ENCODE data around the gene SMYD2. TPM values are rescaled to one million over a fixed set of nuclear protein-coding genes. Genes with fewer than 3 reads are reported as not detected.
A peak's percentile ranks its signal among the peaks of the same experiment; 100 is the strongest.

SMYD2 gene
- total RNA-seq, 1 experiment from 2014 or later, result 53.3 TPM

DNA sequence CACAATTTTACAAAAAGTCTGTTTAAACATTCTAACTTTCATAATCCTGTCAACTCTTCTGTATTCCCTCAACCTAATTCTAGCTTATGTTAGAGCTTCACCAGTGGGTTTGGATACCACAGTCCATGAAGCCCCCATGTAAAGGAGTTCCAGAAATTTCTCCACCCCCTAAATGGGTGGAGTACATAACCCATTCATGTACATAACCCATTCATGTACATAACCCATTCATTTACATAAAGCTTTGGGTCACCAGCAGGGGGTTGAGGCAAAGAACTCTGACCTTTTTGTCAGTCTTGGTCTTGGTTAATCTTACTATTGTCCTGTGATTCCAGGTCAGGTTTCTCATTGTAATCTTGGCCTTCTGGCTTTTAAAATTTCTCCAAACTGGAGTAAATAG is 61.6 kb downstream of the SMYD2 start:
- in situ Hi-C loops (cut with HindIII; ENCODE audit: low sequenced_read_pairs), result loop anchor here (25.0 kb wide), 2 partner anchors 245 to 1195 kb away; no protein-coding TSS in a partner anchor
- DNase-seq (ENCODE audit: low spot score), result no peak

GRCh38 chr1:214344897-214345296 is 63.9 kb downstream of the SMYD2 start:
- no peak for DNase-seq (ENCODE audit: low spot score)
- in situ Hi-C loops (cut with HindIII; ENCODE audit: low sequenced_read_pairs), result loop anchor here (25.0 kb wide), 2 partner anchors 242 to 1192 kb away; no protein-coding TSS in a partner anchor

DNA sequence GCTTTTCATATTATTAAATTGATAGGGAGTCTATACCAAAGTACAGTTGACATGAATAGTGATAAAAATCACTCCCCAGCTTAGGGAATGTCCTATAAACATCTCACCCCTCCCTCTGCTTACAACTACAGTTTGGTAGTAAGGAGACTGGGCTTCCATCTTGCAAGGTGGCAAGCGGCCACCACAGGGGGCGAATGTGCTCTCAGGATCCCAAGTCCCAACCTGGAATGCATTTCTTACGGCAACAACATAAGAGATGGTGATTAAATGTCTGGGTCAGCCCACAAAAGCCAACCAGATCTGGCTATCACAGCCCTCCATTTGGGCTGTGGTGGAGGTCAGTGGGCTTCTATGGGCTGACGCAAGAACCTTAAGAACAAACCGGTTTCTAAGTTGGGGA is 68.0 kb downstream of the SMYD2 start:
- in situ Hi-C loops (cut with HindIII; ENCODE audit: low sequenced_read_pairs), result loop anchor here (25.0 kb wide), 2 partner anchors 238 to 1188 kb away; no protein-coding TSS in a partner anchor

GRCh38 chr1:214349781-214350180 is 68.8 kb downstream of the SMYD2 start:
- no peak for DNase-seq (ENCODE audit: low spot score)
- in situ Hi-C loops (cut with HindIII; ENCODE audit: low sequenced_read_pairs), result loop anchor here (25.0 kb wide), 2 partner anchors 238 to 1188 kb away; no protein-coding TSS in a partner anchor

More for the DNA sequence above, 68.0 kb downstream of the SMYD2 start:
- DNase-seq (ENCODE audit: low spot score), result no peak

GRCh38 chr1:214351551-214352277 is 70.8 kb downstream of the SMYD2 start:
- DNase-seq (ENCODE audit: low spot score), result no peak
- in situ Hi-C loops (cut with HindIII; ENCODE audit: low sequenced_read_pairs), result no loop called here

GRCh38 chr1:214352838-214353237 is 71.9 kb downstream of the SMYD2 start:
- no peak for DNase-seq (ENCODE audit: low spot score)
- in situ Hi-C loops (cut with HindIII; ENCODE audit: low sequenced_read_pairs), result no loop called here

GRCh38 chr1:214354440-214355148 is 73.6 kb downstream of the SMYD2 start:
- DNase-seq (ENCODE audit: low spot score), result no peak
- in situ Hi-C loops (cut with HindIII; ENCODE audit: low sequenced_read_pairs), result no loop called here

DNA sequence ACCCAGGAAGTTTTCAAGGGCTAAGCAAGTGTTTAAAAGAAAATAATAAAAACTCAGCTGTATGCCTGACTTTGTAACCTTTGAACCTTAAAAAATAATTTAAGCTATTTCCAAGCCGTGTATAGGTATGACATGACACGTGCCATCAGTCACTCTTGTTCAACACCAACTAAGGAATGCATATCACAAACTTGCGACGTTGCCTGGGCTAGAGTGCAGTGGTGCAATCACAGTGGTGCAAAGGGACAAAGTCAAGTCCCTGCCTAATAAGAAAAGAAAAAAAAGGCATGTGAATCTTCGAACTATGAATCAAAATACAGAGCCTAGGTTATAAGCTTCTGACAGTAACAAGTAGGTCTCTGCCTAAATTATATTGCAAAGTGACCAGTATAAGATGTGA is 79.2 kb downstream of the SMYD2 start:
- in situ Hi-C loops (cut with HindIII; ENCODE audit: low sequenced_read_pairs), result no loop called here
- DNase-seq (ENCODE audit: low spot score), result no peak

DNA sequence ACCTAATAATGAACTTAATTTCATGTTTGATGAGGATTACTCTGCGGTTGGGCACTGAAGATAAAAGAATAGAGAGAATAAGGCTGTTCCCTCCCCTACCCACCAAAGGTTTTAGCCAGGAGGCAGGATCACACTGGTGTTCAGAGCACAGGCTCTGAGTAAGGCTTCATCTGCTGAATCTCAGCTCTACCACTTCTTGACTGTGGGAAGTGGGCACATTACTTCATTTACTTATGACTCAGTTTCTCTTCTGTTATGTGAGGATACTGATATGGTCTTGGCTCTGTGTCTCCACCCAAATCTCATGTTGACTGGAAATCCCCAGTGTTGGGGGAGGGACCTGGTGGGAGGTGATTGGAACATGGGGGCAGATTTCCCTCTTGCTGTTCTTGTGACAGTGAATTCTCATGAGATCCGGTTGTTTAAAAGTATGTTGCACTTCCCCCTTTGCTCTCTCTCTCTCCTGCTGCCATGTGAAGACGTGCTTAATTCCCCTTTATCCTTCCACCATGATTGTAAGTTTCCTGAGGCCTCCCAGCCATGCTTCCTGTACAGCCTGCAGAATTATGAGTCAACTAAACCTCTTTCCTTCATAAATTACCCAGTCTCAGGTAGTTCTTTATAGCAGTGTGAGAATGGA is 79.7 kb downstream of the SMYD2 start:
- no peak for DNase-seq (ENCODE audit: low spot score)
- in situ Hi-C loops (cut with HindIII; ENCODE audit: low sequenced_read_pairs), result no loop called here

DNA sequence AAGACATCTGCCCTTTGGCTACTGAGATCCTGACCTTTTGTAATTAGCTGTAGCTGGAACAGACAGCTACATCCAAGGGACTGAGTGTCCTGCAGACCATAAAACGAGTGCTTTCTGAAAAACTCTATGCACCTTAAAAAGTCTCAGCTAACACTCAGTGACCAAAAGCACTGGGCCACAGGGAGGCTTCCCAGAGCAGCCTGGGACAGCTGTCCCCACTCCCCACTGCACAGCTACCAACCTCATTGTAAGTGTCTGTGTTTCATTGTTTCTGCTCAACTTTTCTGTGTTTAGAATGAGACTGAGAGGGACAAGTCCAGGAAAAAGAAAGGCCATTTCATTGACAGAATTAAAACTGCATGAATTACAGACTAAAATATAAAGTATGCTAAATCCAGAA is 80.7 kb downstream of the SMYD2 start:
- no peak for DNase-seq (ENCODE audit: low spot score)
- in situ Hi-C loops (cut with HindIII; ENCODE audit: low sequenced_read_pairs), result no loop called here

- DNase-seq (ENCODE audit: low spot score), result no peak
- in situ Hi-C loops (cut with HindIII; ENCODE audit: low sequenced_read_pairs), result no loop called here
Measured at GRCh38 chr1:214362188-214362882, 81.4 kb downstream of the SMYD2 start.

- in situ Hi-C loops (cut with HindIII; ENCODE audit: low sequenced_read_pairs), result no loop called here
- DNase-seq (ENCODE audit: low spot score), result no peak
Measured at GRCh38 chr1:214363386-214363785, 82.4 kb downstream of the SMYD2 start.

DNA sequence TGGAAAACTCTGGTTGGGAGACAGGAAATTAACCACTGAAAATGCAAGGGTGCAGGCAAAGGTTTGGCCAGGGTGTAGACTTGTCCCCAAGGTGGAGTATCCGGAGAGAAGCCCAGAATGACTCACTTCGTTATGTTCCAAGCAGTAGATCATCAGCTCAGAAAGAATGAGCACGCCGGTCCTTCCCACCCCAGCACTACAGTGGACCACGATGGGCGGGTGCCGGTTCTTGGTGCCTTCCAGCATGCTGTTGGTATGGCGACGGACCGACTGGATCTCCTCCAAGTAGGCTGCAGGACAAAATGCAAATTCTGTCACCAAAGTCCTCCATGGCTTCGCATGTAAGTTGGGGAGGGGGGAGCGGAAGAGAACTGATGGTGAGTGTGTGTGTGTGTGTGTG is 83.4 kb downstream of the SMYD2 start:
- peak; percentile 4 for DNase-seq (ENCODE audit: low spot score)
- in situ Hi-C loops (cut with HindIII; ENCODE audit: low sequenced_read_pairs), result no loop called here

GRCh38 chr1:214364786-214365295 is 83.9 kb downstream of the SMYD2 start:
- in situ Hi-C loops (cut with HindIII; ENCODE audit: low sequenced_read_pairs), result no loop called here
- no peak for DNase-seq (ENCODE audit: low spot score)

DNA sequence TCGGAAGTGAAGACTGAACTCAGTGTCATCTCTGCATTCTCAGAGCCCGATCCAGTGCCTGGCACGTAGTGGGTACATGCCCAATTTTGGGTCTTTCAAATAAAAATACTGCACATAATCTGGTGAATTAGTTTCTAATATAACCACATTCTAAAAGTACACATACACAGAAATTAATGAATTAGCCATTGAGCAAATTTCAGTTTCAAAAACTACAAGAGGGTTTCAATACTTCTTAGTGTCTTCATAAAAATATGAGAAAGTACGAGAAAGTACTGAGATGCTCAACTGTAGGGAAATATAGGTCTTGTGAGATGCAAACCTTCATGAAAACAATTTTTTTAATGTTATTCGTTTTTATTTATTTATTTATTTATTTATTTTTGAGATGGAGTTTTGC is 86.9 kb downstream of the SMYD2 start:
- no peak for DNase-seq (ENCODE audit: low spot score)
- in situ Hi-C loops (cut with HindIII; ENCODE audit: low sequenced_read_pairs), result no loop called here

DNA sequence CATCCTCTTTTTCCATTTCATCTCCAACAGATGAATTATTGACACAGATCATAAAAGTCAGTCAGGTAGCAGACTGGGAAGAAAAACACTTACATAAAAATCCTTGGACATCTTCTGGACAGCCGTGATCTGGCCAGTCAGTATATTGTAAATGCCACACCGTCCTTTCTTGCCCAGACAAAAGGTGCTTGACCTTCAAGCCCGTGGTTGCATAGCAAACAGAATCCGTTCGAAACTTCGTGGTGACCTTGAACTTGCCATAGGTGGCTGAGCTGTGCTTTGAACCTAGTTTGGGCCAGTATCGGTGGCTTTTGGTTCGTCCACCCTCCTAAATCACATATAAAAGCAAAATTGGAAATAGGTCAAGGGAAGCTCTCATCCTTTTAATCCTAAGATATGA is 88.4 kb downstream of the SMYD2 start:
- in situ Hi-C loops (cut with HindIII; ENCODE audit: low sequenced_read_pairs), result no loop called here
- no peak for DNase-seq (ENCODE audit: low spot score)

DNA sequence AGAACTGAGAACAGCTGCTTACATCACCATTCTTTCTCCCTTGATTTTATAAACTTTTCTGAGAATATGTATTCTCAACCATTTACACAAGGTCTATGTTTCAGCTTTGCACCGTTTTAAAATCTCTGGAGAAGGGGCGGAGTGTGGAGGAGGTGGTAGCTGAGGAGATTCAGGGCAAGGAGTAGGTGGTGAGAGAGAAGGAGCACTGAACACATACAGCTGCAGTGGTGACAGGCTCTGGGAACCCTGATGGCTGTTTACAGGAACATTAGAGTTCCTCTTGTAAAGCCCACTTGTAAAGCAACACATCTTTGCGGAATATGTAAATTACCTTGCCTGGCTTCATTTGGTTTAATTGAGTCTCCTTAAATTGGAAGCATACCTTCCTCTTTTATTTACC is 89.7 kb downstream of the SMYD2 start:
- in situ Hi-C loops (cut with HindIII; ENCODE audit: low sequenced_read_pairs), result no loop called here
- no peak for DNase-seq (ENCODE audit: low spot score)

- in situ Hi-C loops (cut with HindIII; ENCODE audit: low sequenced_read_pairs), result no loop called here
- no peak for DNase-seq (ENCODE audit: low spot score)
Measured at GRCh38 chr1:214372092-214372491, 91.1 kb downstream of the SMYD2 start.

DNA sequence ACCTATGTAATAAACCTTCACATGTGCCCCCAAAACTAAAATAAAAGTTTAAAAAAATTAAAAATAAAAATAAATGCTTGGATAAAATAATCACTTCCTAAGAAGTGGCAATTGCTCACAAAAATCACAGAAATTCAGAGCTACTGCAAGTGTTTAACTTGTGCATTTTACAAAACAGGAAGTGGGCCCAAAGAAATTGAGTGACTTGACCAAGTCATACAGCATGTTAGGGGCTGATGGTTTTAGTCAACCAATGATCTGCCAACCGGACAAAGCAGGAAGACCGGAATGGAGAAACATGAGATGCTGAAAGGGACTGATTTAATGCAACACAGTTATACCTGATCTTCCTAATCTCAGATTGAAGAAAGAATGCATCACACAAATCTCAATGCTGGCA is 96.5 kb downstream of the SMYD2 start:
- DNase-seq (ENCODE audit: low spot score), result no peak
- in situ Hi-C loops (cut with HindIII; ENCODE audit: low sequenced_read_pairs), result no loop called here

Data from G401 (cell line).